Stimulated activated CD8-positive, alpha-beta memory T cell treated with anti-CD3 and anti-CD28 coated beads, Interleukin-4, amount 100 ng/mL, for 4 hours (primary cell): Measurements from ENCODE around the gene PTDSS2.
"Not testable (repeated sequence)": the region's sequence is repeated elsewhere in the genome, so short reads cannot be mapped to it uniquely, and the experiment has no call there.

Source experiments
- DNase-seq, 2 donors: peaks; one replicate each; pipeline ENCODE4 v3.0.0-alpha.2; 2020; ENCODE audit warnings: low read depth in 2 of 2, low spot score in 1 of 2

The PTDSS2 gene

GRCh38 chr11:468493-468892 lies 18.4 kb downstream of the PTDSS2 start:
- no peak for DNase-seq

- DNase-seq, result not testable (repeated sequence)
Observed at GRCh38 chr11:469026-469683, 19.1 kb downstream of the PTDSS2 start.

- DNase-seq, result no peak
Observed at GRCh38 chr11:469684-470560, 19.8 kb downstream of the PTDSS2 start.

- DNase-seq, result no peak
Observed at GRCh38 chr11:471468-472145, 21.5 kb downstream of the PTDSS2 start.

- no peak for DNase-seq
Observed at GRCh38 chr11:472272-472671, 22.2 kb downstream of the PTDSS2 start.

GRCh38 chr11:472816-473215 lies 22.7 kb downstream of the PTDSS2 start:
- no peak for DNase-seq

- no peak for DNase-seq
Observed at GRCh38 chr11:473415-473814, 23.3 kb downstream of the PTDSS2 start.

GRCh38 chr11:473962-474785 lies 24.1 kb downstream of the PTDSS2 start:
- no peak for DNase-seq

- no peak for DNase-seq
Observed at GRCh38 chr11:474914-475506, 24.9 kb downstream of the PTDSS2 start.

GRCh38 chr11:475941-476340 lies 25.9 kb downstream of the PTDSS2 start:
- no peak for DNase-seq

GRCh38 chr11:476416-476815 lies 26.3 kb downstream of the PTDSS2 start:
- no peak for DNase-seq

- no peak for DNase-seq
Observed at GRCh38 chr11:477052-477715, 27.1 kb downstream of the PTDSS2 start.

GRCh38 chr11:479311-479710 lies 29.2 kb downstream of the PTDSS2 start:
- no peak for DNase-seq

GRCh38 chr11:484616-485015 lies 34.5 kb downstream of the PTDSS2 start:
- no peak for DNase-seq

GRCh38 chr11:486189-486588 lies 36.1 kb downstream of the PTDSS2 start:
- no peak for DNase-seq

- DNase-seq, result no peak
Observed at GRCh38 chr11:487571-488021, 37.5 kb downstream of the PTDSS2 start.

- no peak for DNase-seq
Observed at GRCh38 chr11:488062-488461, 38.0 kb downstream of the PTDSS2 start.

GRCh38 chr11:488579-488978 lies 38.5 kb downstream of the PTDSS2 start:
- no peak for DNase-seq

- DNase-seq, result no peak
Observed at GRCh38 chr11:488992-489391, 38.9 kb downstream of the PTDSS2 start.

GRCh38 chr11:489610-490185 lies 39.6 kb downstream of the PTDSS2 start:
- DNase-seq, result no peak
